Kidney (tissue), 14 donors: ENCODE results near the gene NPAT. TPM values are rescaled to one million over a fixed set of nuclear protein-coding genes. Genes with fewer than 3 reads are reported as not detected.

Experiments
- DNase-seq, 5 donors: peaks; one replicate each; pipeline ENCODE4 v3.0.0-alpha.2; 2013 to 2020
- FAIRE-seq: peaks from 2 replicates; lab custom pipeline; 2012; peaks lifted over from hg19 to GRCh38; lab: Jason Lieb, UNC
- H3K27ac ChIP-seq, 2 donors: one replicate each; pipeline ENCODE4 v1.7.0; 2013; ENCODE audit warnings: low read depth in 2 of 2, low read length in 2 of 2, inconsistent platforms in 1 of 2
- H3K27me3 ChIP-seq: one replicate; pipeline ENCODE4 v1.7.1; 2013; ENCODE audit warnings: low read length, inconsistent platforms; ENCODE audit not compliant: control insufficient read depth, insufficient read depth
- H3K36me3 ChIP-seq, 3 donors: one replicate each; pipeline versions ENCODE4 v1.7.0 to v1.7.1; 2013; ENCODE audit warnings: low read length in 3 of 3, control low read depth in 1 of 3, inconsistent platforms in 1 of 3; ENCODE audit not compliant: insufficient read depth in 3 of 3, control insufficient read depth in 2 of 3
- H3K4me1 ChIP-seq, 3 donors: one replicate each; pipeline versions ENCODE4 v1.7.0 to v1.7.1; 2013; ENCODE audit warnings: low read length in 3 of 3, inconsistent platforms in 1 of 3, low read depth in 1 of 3; ENCODE audit not compliant: control insufficient read depth in 2 of 3, insufficient read depth in 2 of 3
- H3K4me3 ChIP-seq, 3 donors: one replicate each; pipeline versions ENCODE4 v1.7.0 to v1.8.1; 2013; ENCODE audit warnings: low read length in 3 of 3, control low read depth in 1 of 3, inconsistent platforms in 1 of 3
- H3K9ac ChIP-seq, 3 donors: one replicate each; pipeline versions ENCODE4 v1.7.0 to v1.7.1; 2013; ENCODE audit warnings: low read length in 3 of 3, control low read depth in 1 of 3, inconsistent platforms in 1 of 3
- H3K9me3 ChIP-seq, 3 donors: one replicate each; pipeline versions ENCODE4 v1.7.0 to v1.7.1; 2013; ENCODE audit warnings: low read length in 3 of 3, control low read depth in 1 of 3, inconsistent platforms in 1 of 3; ENCODE audit not compliant: control insufficient read depth in 2 of 3, insufficient read depth in 1 of 3
- intact Hi-C: fragments of 100-400 bp; cut with DNase I; formaldehyde crosslinking; loops from one replicate; pipeline ENCODE4 v1.11.1; 2022
- polyA plus RNA-seq: library from polyadenylated mRNA; stranded (reverse); fragments of 350-450 nt; fragmentation: Illumina TruSeq; extraction: RNeasy Lipid Tissue Mini Kit (QIAGEN cat#74804); gene quantifications from one replicate; pipeline ENCODE4 v1.2.3, GENCODE V29; 2014; ENCODE audit warnings: low read depth, low replicate concordance; ENCODE audit not compliant: insufficient read depth
- total RNA-seq: library from RNA; stranded (reverse); fragmentation: NEBNext Ultra II Directional; extraction: Animal tissue kit (Norgen Biotek cat#: 25700); gene quantifications from one replicate; pipeline ENCODE4 v1.2.1, GENCODE V29; 2021
- TF ChIP-seq, protein P1 (sequence below): IDR thresholded peaks from 3 replicates; pipeline ENCODE4 v1.5.1; 2012; ENCODE audit warnings: mild to moderate bottlenecking, moderate library complexity, borderline replicate concordance; ENCODE audit not compliant: insufficient read depth; ENCODE audit errors: extremely low read depth
- donor health status: control.
- donor health status: control.
- donor health status: control.
- donor health status: control.
- donor health status: control.
- donor health status: DM: yes; HTN: yes; CAD: no.
- donor health status: Normal renal cell carcinoma (clear cell type).

Gene NPAT
- total and polyA plus RNA-seq, 2 donors from 2014 or later, result 2.5 to 17.6 TPM

DNA sequence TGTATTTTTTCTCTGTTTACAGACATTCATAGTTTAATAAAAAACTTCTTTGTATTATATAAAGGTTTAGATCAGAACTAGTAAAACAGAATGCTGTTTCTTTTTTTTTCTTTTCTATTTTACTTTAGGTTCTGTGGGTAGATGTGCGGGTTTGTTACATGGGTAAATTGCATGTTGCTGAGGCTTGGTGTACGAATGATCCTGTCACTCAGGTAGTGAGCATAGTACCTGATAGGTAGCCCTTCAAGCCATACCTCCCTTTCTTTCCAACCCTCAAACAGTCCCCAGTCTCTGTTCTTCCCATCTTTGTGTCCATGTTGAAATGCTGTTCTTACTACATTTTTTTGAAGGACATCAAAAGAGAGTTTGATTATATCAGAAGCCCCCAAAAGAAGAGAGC lies 3.6 kb upstream of the NPAT start:
- DNase-seq, result no peak
- no peak overlapping the region for H3K9ac ChIP-seq
- peaks cover 0 to 3% (median 2%) of the 10 kb centered on the region in 3 donors for H3K36me3 ChIP-seq
- TF ChIP-seq, protein P1, sequence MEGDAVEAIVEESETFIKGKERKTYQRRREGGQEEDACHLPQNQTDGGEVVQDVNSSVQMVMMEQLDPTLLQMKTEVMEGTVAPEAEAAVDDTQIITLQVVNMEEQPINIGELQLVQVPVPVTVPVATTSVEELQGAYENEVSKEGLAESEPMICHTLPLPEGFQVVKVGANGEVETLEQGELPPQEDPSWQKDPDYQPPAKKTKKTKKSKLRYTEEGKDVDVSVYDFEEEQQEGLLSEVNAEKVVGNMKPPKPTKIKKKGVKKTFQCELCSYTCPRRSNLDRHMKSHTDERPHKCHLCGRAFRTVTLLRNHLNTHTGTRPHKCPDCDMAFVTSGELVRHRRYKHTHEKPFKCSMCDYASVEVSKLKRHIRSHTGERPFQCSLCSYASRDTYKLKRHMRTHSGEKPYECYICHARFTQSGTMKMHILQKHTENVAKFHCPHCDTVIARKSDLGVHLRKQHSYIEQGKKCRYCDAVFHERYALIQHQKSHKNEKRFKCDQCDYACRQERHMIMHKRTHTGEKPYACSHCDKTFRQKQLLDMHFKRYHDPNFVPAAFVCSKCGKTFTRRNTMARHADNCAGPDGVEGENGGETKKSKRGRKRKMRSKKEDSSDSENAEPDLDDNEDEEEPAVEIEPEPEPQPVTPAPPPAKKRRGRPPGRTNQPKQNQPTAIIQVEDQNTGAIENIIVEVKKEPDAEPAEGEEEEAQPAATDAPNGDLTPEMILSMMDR, result no peak
- no peaks in the 10 kb centered on the region for H3K9me3 ChIP-seq
- no peak for FAIRE-seq
- intact Hi-C loops, result no loop called here
- no peaks in the 10 kb centered on the region for H3K27me3 ChIP-seq
- H3K27ac ChIP-seq, result no peak overlapping the region
- no peak overlapping the region for H3K4me3 ChIP-seq
- peaks cover 6 to 18% (median 11%) of the 10 kb centered on the region in 3 donors for H3K4me1 ChIP-seq

- no peaks in the 10 kb centered on the region for H3K27me3 ChIP-seq
- H3K36me3 ChIP-seq, result peaks cover 0 to 3% (median 0%) of the 10 kb centered on the region in 3 donors
- TF ChIP-seq, protein P1, result no peak
- DNase-seq, result peak in 2 of 5 donors; percentile 19
- no peak overlapping the region for H3K9ac ChIP-seq
- intact Hi-C loops, result no loop called here
- no peak for FAIRE-seq
- H3K4me1 ChIP-seq, result peaks cover 6 to 20% (median 15%) of the 10 kb centered on the region in 3 donors
- no peaks in the 10 kb centered on the region for H3K9me3 ChIP-seq
- H3K4me3 ChIP-seq, result peak overlapping the region in 1 of 3 donors; percentile 16
- H3K27ac ChIP-seq, result no peak overlapping the region
Observed at GRCh38 chr11:108224911-108225786, 2.7 kb upstream of the NPAT start.

- H3K9ac ChIP-seq, result peak overlapping the region in 1 of 3 donors; percentile 86
- FAIRE-seq (no peak), DNase-seq (no peak)
- H3K4me3 ChIP-seq, result peak overlapping the region; percentile 87 to 98 (median 94)
- TF ChIP-seq, protein P1, result no peak
- H3K36me3 ChIP-seq, result peaks cover 0 to 3% (median 0%) of the 10 kb centered on the region in 3 donors
- intact Hi-C loops, result no loop called here
- no peaks in the 10 kb centered on the region for H3K27me3 ChIP-seq
- H3K4me1 ChIP-seq, result peaks cover 6 to 20% (median 15%) of the 10 kb centered on the region in 3 donors
- H3K9me3 ChIP-seq, result no peaks in the 10 kb centered on the region
- no peak overlapping the region for H3K27ac ChIP-seq
Observed at GRCh38 chr11:108224366-108224765, 1.9 kb upstream of the NPAT start.
